GM12892 (cell line): ENCODE data around the gene CYP20A1.
"Not testable (repeated sequence)": the region's sequence is repeated elsewhere in the genome, so short reads cannot be mapped to it uniquely, and the experiment has no call there.

ENCODE experiments used
- POLR2A ChIP-seq: IDR thresholded peaks from 2 replicates; pipeline ENCODE4 v1.6.1; 2011; ENCODE audit warnings: low read depth, low read length, control low read depth
- TAF1 ChIP-seq: IDR thresholded peaks from 2 replicates; pipeline ENCODE4 v1.6.1; 2011; ENCODE audit warnings: low read depth, mild to moderate bottlenecking, control low read depth, low read length, borderline replicate concordance

- TF ChIP-seq POLR2A, TAF1: not testable (repeated sequence)
Observed at GRCh38 chr2:203302586-203302985, 63.8 kb downstream of the CYP20A1 start.
